Measurements from ENCODE around the gene PHLDB2.

DNA sequence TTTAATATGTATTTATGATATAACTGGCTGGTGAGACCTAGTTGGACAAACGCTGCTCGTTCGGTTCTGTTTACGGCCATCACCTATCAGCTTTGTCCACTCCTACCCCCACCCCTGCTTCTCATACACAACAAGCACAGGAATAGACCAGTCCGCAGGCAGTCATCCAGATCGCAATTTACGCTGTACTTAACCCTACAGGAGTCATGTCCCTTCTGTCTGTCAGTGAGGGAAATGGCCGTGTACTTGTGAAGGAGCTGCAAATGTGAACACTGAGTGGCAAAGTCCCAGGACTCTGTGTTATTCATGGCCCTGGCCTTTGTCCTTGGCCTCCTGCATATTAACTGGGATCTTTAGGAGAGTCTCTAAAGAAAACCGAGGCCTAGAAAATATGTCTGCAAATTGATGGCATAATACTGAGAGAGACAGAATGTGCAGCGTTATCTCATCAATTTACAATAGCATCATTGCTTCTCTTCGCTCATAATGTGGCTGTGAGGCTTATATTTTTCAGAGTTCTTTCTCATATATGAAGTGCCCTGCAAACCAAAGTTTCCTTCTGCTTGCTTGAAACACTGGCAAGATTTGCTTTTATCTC is 112.6 kb downstream of the PHLDB2 start:
- TF ChIP-seq, protein P1, sequence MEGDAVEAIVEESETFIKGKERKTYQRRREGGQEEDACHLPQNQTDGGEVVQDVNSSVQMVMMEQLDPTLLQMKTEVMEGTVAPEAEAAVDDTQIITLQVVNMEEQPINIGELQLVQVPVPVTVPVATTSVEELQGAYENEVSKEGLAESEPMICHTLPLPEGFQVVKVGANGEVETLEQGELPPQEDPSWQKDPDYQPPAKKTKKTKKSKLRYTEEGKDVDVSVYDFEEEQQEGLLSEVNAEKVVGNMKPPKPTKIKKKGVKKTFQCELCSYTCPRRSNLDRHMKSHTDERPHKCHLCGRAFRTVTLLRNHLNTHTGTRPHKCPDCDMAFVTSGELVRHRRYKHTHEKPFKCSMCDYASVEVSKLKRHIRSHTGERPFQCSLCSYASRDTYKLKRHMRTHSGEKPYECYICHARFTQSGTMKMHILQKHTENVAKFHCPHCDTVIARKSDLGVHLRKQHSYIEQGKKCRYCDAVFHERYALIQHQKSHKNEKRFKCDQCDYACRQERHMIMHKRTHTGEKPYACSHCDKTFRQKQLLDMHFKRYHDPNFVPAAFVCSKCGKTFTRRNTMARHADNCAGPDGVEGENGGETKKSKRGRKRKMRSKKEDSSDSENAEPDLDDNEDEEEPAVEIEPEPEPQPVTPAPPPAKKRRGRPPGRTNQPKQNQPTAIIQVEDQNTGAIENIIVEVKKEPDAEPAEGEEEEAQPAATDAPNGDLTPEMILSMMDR (IDR thresholded peaks at IDR 0.05 in 2 of 3, conservative IDR thresholded peaks at IDR 0.05 in 1 of 3; ENCODE audit: borderline replicate concordance in 1 of 3, insufficient read depth in 1 of 3, low read depth in 2 of 3, low read length in 2 of 3): no peak
- TF ChIP-seq POLR2A (IDR thresholded peaks at IDR 0.05; ENCODE audit: borderline replicate concordance, extremely low read depth, insufficient read depth, insufficient read length): no peak
- TF ChIP-seq, protein P2, sequence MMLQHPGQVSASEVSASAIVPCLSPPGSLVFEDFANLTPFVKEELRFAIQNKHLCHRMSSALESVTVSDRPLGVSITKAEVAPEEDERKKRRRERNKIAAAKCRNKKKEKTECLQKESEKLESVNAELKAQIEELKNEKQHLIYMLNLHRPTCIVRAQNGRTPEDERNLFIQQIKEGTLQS (IDR thresholded peaks at IDR 0.05): no peak
- TF ChIP-seq EZH2 (IDR thresholded peaks at IDR 0.05): no peak
- TF ChIP-seq EZH2phosphoT487 (IDR thresholded peaks at IDR 0.05; ENCODE audit: borderline replicate concordance): no peak
- no peak for TF ChIP-seq EGR1 (IDR thresholded peaks at IDR 0.05; ENCODE audit: low read depth)
- no peak for TF ChIP-seq CEBPB (IDR thresholded peaks at IDR 0.05; ENCODE audit: low read depth)
- no peak for TF ChIP-seq ELF1 (IDR thresholded peaks at IDR 0.05; ENCODE audit: borderline replicate concordance, low read depth)
- TF ChIP-seq, protein P3, sequence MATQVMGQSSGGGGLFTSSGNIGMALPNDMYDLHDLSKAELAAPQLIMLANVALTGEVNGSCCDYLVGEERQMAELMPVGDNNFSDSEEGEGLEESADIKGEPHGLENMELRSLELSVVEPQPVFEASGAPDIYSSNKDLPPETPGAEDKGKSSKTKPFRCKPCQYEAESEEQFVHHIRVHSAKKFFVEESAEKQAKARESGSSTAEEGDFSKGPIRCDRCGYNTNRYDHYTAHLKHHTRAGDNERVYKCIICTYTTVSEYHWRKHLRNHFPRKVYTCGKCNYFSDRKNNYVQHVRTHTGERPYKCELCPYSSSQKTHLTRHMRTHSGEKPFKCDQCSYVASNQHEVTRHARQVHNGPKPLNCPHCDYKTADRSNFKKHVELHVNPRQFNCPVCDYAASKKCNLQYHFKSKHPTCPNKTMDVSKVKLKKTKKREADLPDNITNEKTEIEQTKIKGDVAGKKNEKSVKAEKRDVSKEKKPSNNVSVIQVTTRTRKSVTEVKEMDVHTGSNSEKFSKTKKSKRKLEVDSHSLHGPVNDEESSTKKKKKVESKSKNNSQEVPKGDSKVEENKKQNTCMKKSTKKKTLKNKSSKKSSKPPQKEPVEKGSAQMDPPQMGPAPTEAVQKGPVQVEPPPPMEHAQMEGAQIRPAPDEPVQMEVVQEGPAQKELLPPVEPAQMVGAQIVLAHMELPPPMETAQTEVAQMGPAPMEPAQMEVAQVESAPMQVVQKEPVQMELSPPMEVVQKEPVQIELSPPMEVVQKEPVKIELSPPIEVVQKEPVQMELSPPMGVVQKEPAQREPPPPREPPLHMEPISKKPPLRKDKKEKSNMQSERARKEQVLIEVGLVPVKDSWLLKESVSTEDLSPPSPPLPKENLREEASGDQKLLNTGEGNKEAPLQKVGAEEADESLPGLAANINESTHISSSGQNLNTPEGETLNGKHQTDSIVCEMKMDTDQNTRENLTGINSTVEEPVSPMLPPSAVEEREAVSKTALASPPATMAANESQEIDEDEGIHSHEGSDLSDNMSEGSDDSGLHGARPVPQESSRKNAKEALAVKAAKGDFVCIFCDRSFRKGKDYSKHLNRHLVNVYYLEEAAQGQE (IDR thresholded peaks at IDR 0.05; ENCODE audit: low read depth): no peak
- no peak for TF ChIP-seq SIN3A (IDR thresholded peaks at IDR 0.05; ENCODE audit: low read depth)
- TF ChIP-seq SP1 (IDR thresholded peaks at IDR 0.05; ENCODE audit: low read depth): no peak
- no peak for TF ChIP-seq YY1 (IDR thresholded peaks at IDR 0.05; ENCODE audit: extremely low read depth, insufficient replicate concordance, low read depth, low read length)
- no peak for TF ChIP-seq ZNF274 (IDR thresholded peaks at IDR 0.05; ENCODE audit: low read depth, low read length)
